IMR-90 (cell line): ENCODE results near the gene KCP. TPM values are rescaled to one million over a fixed set of nuclear protein-coding genes. Genes with fewer than 3 reads are reported as not detected.

ENCODE experiments used
- ATAC-seq: fragments of 200-7000 bp; cut with Tn5 transposase; 2 replicates; pipeline ENCODE4 v1.9.1; 2020; ENCODE audit warnings: low read depth, mild to moderate bottlenecking, moderate library complexity
- BruUV-seq: library from RNA; stranded (reverse); fragments of 400-500 nt; replicated peaks from 2 replicates; lab custom pipeline; 2021; lab: Mats Ljungman, UMichigan
- CTCF ChIA-PET: fragments of 300-600 bp; formaldehyde crosslinking; extraction: SDS; loops from one replicate; lab custom pipeline; 2021; ENCODE audit warnings: antibody characterized with exemption; lab: Yijun Ruan, JAX
- POLR2A ChIA-PET: fragments of 300-600 bp; sonication (Branson Sonifier 250); formaldehyde crosslinking; loops from one replicate; lab custom pipeline; 2022; ENCODE audit warnings: antibody characterized with exemption; ENCODE audit not compliant: unreplicated experiment; lab: Charles Lee
- DNase-seq: peaks from one replicate; pipeline ENCODE4 v3.0.0; 2013
- H2AFZ ChIP-seq: replicated peaks from 2 replicates; pipeline ENCODE3; 2013; ENCODE audit warnings: low read length, mild to moderate bottlenecking; ENCODE audit not compliant: poor library complexity
- H2AK5ac ChIP-seq: 2 replicates; pipeline ENCODE4 v1.6.1; 2013; ENCODE audit warnings: low read depth, low read length, inconsistent platforms
- H2AK9ac ChIP-seq: replicated peaks from 2 replicates; pipeline ENCODE3; 2013; ENCODE audit warnings: mild to moderate bottlenecking, low read depth, low read length, moderate library complexity; ENCODE audit not compliant: poor library complexity
- H2BK120ac ChIP-seq: 2 replicates; pipeline ENCODE4 v1.6.1; 2013; ENCODE audit warnings: low read depth, low read length, inconsistent platforms
- H2BK15ac ChIP-seq: 3 replicates; pipeline ENCODE4 v1.6.1; 2013; ENCODE audit warnings: low read depth, low read length, inconsistent platforms
- H2BK20ac ChIP-seq: 2 replicates; pipeline ENCODE4 v1.6.1; 2013; ENCODE audit warnings: low read depth, mild to moderate bottlenecking, inconsistent platforms, low read length, moderate library complexity
- H2BK5ac ChIP-seq: 2 replicates; pipeline ENCODE4 v1.6.1; 2013; ENCODE audit warnings: mild to moderate bottlenecking, low read depth, low read length, inconsistent platforms; ENCODE audit not compliant: poor library complexity, severe bottlenecking
- H3K14ac ChIP-seq: replicated peaks from 2 replicates; pipeline ENCODE4 v1.6.1; 2013; ENCODE audit warnings: low read depth, low read length, inconsistent platforms
- H3K18ac ChIP-seq: 2 replicates; pipeline ENCODE4 v1.6.1; 2013; ENCODE audit warnings: low read depth, low read length, control low read depth
- H3K23ac ChIP-seq: 2 replicates; pipeline ENCODE4 v1.6.1; 2013; ENCODE audit warnings: low read depth, low read length, inconsistent platforms
- H3K27ac ChIP-seq: 2 replicates; pipeline ENCODE4 v1.5.1; 2013; ENCODE audit warnings: mild to moderate bottlenecking, control low read depth, low read length; ENCODE audit not compliant: insufficient read depth
- H3K27me3 ChIP-seq: 2 replicates; pipeline ENCODE4 v1.6.1; 2013; ENCODE audit warnings: low read length; ENCODE audit not compliant: control insufficient read depth, insufficient read depth
- H3K36me3 ChIP-seq: 2 replicates; pipeline ENCODE4 v1.6.1; 2013; ENCODE audit warnings: low read length, mixed read lengths; ENCODE audit not compliant: control insufficient read depth, insufficient read depth
- H3K4ac ChIP-seq: 2 replicates; pipeline ENCODE4 v1.6.1; 2013; ENCODE audit warnings: low read depth, low read length, inconsistent platforms
- H3K4me1 ChIP-seq: 2 replicates; pipeline ENCODE4 v1.6.1; 2013; ENCODE audit warnings: low read length, mixed read lengths; ENCODE audit not compliant: control insufficient read depth, insufficient read depth
- H3K4me2 ChIP-seq: 2 replicates; pipeline ENCODE4 v1.6.1; 2013; ENCODE audit warnings: low read depth, mild to moderate bottlenecking, control low read depth, low read length, moderate library complexity
- H3K4me3 ChIP-seq: 2 replicates; pipeline ENCODE4 v1.5.1; 2013; ENCODE audit warnings: low read depth, mild to moderate bottlenecking, control low read depth, low read length, moderate library complexity; ENCODE audit not compliant: insufficient read depth
- H3K56ac ChIP-seq: 2 replicates; pipeline ENCODE4 v1.6.1; 2013; ENCODE audit warnings: low read length, inconsistent platforms; ENCODE audit not compliant: insufficient read depth; ENCODE audit errors: extremely low read depth
- H3K79me1 ChIP-seq, 2 experiments: 2 replicates each; pipeline ENCODE4 v1.6.1; 2013; ENCODE audit warnings: low read length in 2 of 2, inconsistent platforms in 1 of 2, low read depth in 1 of 2
- H3K9ac ChIP-seq: 2 replicates; pipeline ENCODE4 v1.6.1; 2013; ENCODE audit warnings: low read depth, low read length, control low read depth
- H3K9me1 ChIP-seq: 2 replicates; pipeline ENCODE4 v1.6.1; 2013; ENCODE audit warnings: low read length, inconsistent platforms; ENCODE audit not compliant: insufficient read depth
- H3K9me3 ChIP-seq: 2 replicates; pipeline ENCODE4 v1.6.1; 2013; ENCODE audit warnings: low read length; ENCODE audit not compliant: control insufficient read depth, insufficient read depth
- H4K20me1 ChIP-seq: 2 replicates; pipeline ENCODE4 v1.6.1; 2013; ENCODE audit warnings: low read length, inconsistent platforms; ENCODE audit not compliant: insufficient read depth
- H4K5ac ChIP-seq: 2 replicates; pipeline ENCODE4 v1.6.1; 2013; ENCODE audit warnings: mild to moderate bottlenecking, low read depth, low read length, control low read depth
- H4K8ac ChIP-seq, 2 experiments: 2 replicates each; pipeline ENCODE4 v1.6.1; 2013; ENCODE audit warnings: low read depth in 2 of 2, low read length in 2 of 2, control low read depth in 1 of 2, inconsistent platforms in 1 of 2
- H4K91ac ChIP-seq: 2 replicates; pipeline ENCODE4 v1.6.1; 2013; ENCODE audit warnings: low read depth, low read length, inconsistent platforms; ENCODE audit not compliant: insufficient read depth
- BHLHE40 ChIP-seq: fragments of 150-350 bp; IDR thresholded peaks from 2 replicates; pipeline ENCODE4 v1.6.1; 2016; ENCODE audit warnings: mild to moderate bottlenecking, low read depth, low read length
- CEBPB ChIP-seq: IDR thresholded peaks from 2 replicates; pipeline ENCODE4 v1.6.1; 2012; ENCODE audit warnings: low read depth, low read length, improper control_type of control experiment
- CHD1 ChIP-seq: IDR thresholded peaks from 2 replicates; pipeline ENCODE4 v1.6.1; 2012; ENCODE audit warnings: low read depth, low read length, improper control_type of control experiment
- CTCF ChIP-seq: conservative IDR thresholded peaks from 2 replicates; pipeline ENCODE4 v1.5.1; 2012; ENCODE audit warnings: mild to moderate bottlenecking, low read depth, low read length, improper control_type of control experiment
- ELK1 ChIP-seq: fragments of 150-350 bp; IDR thresholded peaks from 2 replicates; pipeline ENCODE4 v1.6.1; 2016; ENCODE audit warnings: low read depth, mild to moderate bottlenecking, low read length, moderate library complexity, borderline replicate concordance
- FOS ChIP-seq: fragments of 150-350 bp; IDR thresholded peaks from 2 replicates; pipeline ENCODE4 v1.6.1; 2016; ENCODE audit warnings: low read depth, low read length
- MAFK ChIP-seq: IDR thresholded peaks from 2 replicates; pipeline ENCODE4 v1.6.1; 2012; ENCODE audit warnings: low read depth, low read length, improper control_type of control experiment
- MAZ ChIP-seq: IDR thresholded peaks from 2 replicates; pipeline ENCODE4 v1.6.1; 2012; ENCODE audit warnings: low read depth, mild to moderate bottlenecking, low read length, improper control_type of control experiment, moderate library complexity, borderline replicate concordance
- MXI1 ChIP-seq: IDR thresholded peaks from 2 replicates; pipeline ENCODE4 v1.6.1; 2012; ENCODE audit warnings: low read depth, mild to moderate bottlenecking, low read length, moderate library complexity, borderline replicate concordance
- NFE2L2 ChIP-seq: fragments of 150-350 bp; IDR thresholded peaks from 2 replicates; pipeline ENCODE4 v1.6.1; 2016; ENCODE audit warnings: low read depth, mild to moderate bottlenecking, low read length
- POLR2A ChIP-seq: IDR thresholded peaks from 2 replicates; pipeline ENCODE4 v1.6.1; 2012; ENCODE audit warnings: mild to moderate bottlenecking, low read depth, low read length
- RAD21 ChIP-seq: IDR thresholded peaks from 2 replicates; pipeline ENCODE4 v1.6.1; 2012; ENCODE audit warnings: low read length, improper control_type of control experiment
- RCOR1 ChIP-seq: IDR thresholded peaks from 2 replicates; pipeline ENCODE4 v1.6.1; 2012; ENCODE audit warnings: mild to moderate bottlenecking, low read length, improper control_type of control experiment; ENCODE audit not compliant: insufficient replicate concordance
- RFX5 ChIP-seq: IDR thresholded peaks from 2 replicates; pipeline ENCODE4 v1.8.0; 2012; ENCODE audit warnings: low read depth, mild to moderate bottlenecking, low read length, moderate library complexity
- SMC3 ChIP-seq: fragments of 150-350 bp; IDR thresholded peaks from 2 replicates; pipeline ENCODE4 v1.6.1; 2016; ENCODE audit warnings: low read depth, mild to moderate bottlenecking, antibody characterized with exemption, low read length, moderate library complexity
- WGBS, 2 experiments: methylation state at CpG; one replicate each; pipeline versions ENCODE4 v1.1.5 to v1.1.7; 2013; ENCODE audit warnings: missing lambda C conversion rate in 2 of 2; ENCODE audit not compliant: insufficient read length in 1 of 2; ENCODE audit errors: extremely low coverage in 2 of 2; 5-methylcytosine and 5-hydroxymethylcytosine counted together
- dilution Hi-C: fragments of 300-500 bp; cut with HindIII; formaldehyde crosslinking; loops from one replicate; pipeline ENCODE4 v1.14.3; 2018; ENCODE audit warnings: low sequenced_read_pairs; ENCODE audit not compliant: unreplicated experiment
- in situ Hi-C: fragments of 300-500 bp; cut with MboI; formaldehyde crosslinking; loops from 3 replicates; pipeline ENCODE4 v1.14.3; 2019; ENCODE audit warnings: low sequenced_read_pairs, inconsistent platforms, mixed read lengths
- intact Hi-C: fragments of 100-400 bp; cut with micrococcal nuclease; formaldehyde crosslinking; loops from 2 replicates; pipeline ENCODE4 v1.10.0; 2022
- polyA plus RNA-seq, 3 experiments: library from polyadenylated mRNA; depleted of rRNA; stranded (reverse); fragments of >200 nt; gene quantifications; 2 replicates each; pipeline ENCODE4 v1.2.3, GENCODE V29; 2012; ENCODE audit warnings: low replicate concordance in 1 of 3
- total RNA-seq: library from RNA; depleted of rRNA; stranded (reverse); fragments of >200 nt; gene quantifications from 2 replicates; pipeline ENCODE4 v1.2.3, GENCODE V29; 2012
- TF ChIP-seq, protein P1 (sequence below): fragments of 150-350 bp; IDR thresholded peaks from 2 replicates; pipeline ENCODE4 v1.6.1; 2017; ENCODE audit warnings: mild to moderate bottlenecking, antibody characterized with exemption, low read length, low read depth

Gene KCP
- total and polyA plus RNA-seq, 2 of the 4 experiments (the other 2 are of a cell fraction) = 0.03 TPM; not detected in 1

GRCh38 chr7:128877756-128878120 lies 32.8 kb downstream of the KCP start:
- 94% methylated on average over 2 of the region's 4 CpGs; no CpG with 5 or more reads in 1 of the 2 experiments for WGBS, 2 experiments
- Histone ChIP-seq H2AK9ac (no peak overlapping the region), H3K9me3 (no peaks in the 10 kb centered on the region), H3K9me1 (no peaks in the 10 kb centered on the region), H3K4me2 (no peak overlapping the region), H3K4me3 (no peak overlapping the region), H3K4ac (no peak overlapping the region), H4K91ac (no peak overlapping the region), H4K20me1 (no peaks in the 10 kb centered on the region), H2AFZ (no peak overlapping the region), H4K8ac (no peak overlapping the region), H3K4me1 (no peaks in the 10 kb centered on the region), H3K18ac (no peak overlapping the region), H3K79me1 (no peaks in the 10 kb centered on the region), H3K14ac (no peak overlapping the region), H2BK120ac (no peak overlapping the region), H3K23ac (no peak overlapping the region), H2AK5ac (no peak overlapping the region), H3K9ac (no peak overlapping the region), H2BK5ac (no peak overlapping the region), H3K56ac (no peak overlapping the region), H3K27ac (no peak overlapping the region), H3K36me3 (no peaks in the 10 kb centered on the region), H2BK15ac (no peak overlapping the region), H2BK20ac (no peak overlapping the region), H3K27me3 (peaks cover 13% of the 10 kb centered on the region; the same call in 1 of the 2 replicates), H4K5ac (no peak overlapping the region)
- ATAC-seq = no peak
- TF ChIP-seq RCOR1 (no peak), POLR2A (no peak), FOS (no peak), RFX5 (no peak), CHD1 (no peak), CEBPB (no peak), SMC3 (no peak), MXI1 (no peak), NFE2L2 (no peak), ELK1 (no peak), MAFK (no peak), BHLHE40 (no peak), CTCF (no peak), MAZ (no peak), RAD21 (no peak)
- TF ChIP-seq, protein P1, sequence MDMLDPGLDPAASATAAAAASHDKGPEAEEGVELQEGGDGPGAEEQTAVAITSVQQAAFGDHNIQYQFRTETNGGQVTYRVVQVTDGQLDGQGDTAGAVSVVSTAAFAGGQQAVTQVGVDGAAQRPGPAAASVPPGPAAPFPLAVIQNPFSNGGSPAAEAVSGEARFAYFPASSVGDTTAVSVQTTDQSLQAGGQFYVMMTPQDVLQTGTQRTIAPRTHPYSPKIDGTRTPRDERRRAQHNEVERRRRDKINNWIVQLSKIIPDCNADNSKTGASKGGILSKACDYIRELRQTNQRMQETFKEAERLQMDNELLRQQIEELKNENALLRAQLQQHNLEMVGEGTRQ = no peak
- in situ Hi-C loops (loop anchor here (25.0 kb wide), 1 partner anchor 415 kb away; the partner anchor contains the start of gene HILPDA), dilution Hi-C loops (no loop called here), intact Hi-C loops (no loop called here)
- CTCF ChIA-PET = no interaction called here
- no TSS peak for BruUV-seq
- POLR2A ChIA-PET = no interaction called here
- no peak for DNase-seq
